Keratinocyte (primary cell): ENCODE measurements around the gene TCF19. TPM values are rescaled to one million over a fixed set of nuclear protein-coding genes. Genes with fewer than 3 reads are reported as not detected.

Source experiments
- DNase-seq: peaks from one replicate; pipeline ENCODE4 v3.0.0-alpha.2; 2011; ENCODE audit warnings: low read depth, missing footprints, low spot score
- FAIRE-seq: peaks from 2 replicates; lab custom pipeline; 2011; peaks lifted over from hg19 to GRCh38; lab: Jason Lieb, UNC
- H2AFZ ChIP-seq: 2 replicates; pipeline ENCODE4 v1.6.0; 2012; ENCODE audit warnings: low read length, control low read depth, inconsistent platforms; ENCODE audit not compliant: control insufficient read depth
- H3K27ac ChIP-seq: 2 replicates; pipeline ENCODE4 v1.5.1; 2011; ENCODE audit warnings: low read length; ENCODE audit not compliant: control insufficient read depth, insufficient read depth
- H3K27me3 ChIP-seq: 3 replicates; pipeline ENCODE4 v1.6.0; 2011; ENCODE audit warnings: low read length; ENCODE audit not compliant: control insufficient read depth, insufficient read depth; ENCODE audit errors: extremely low read depth
- H3K36me3 ChIP-seq, 2 experiments: 2 replicates in 1 of 2; 3 replicates in 1 of 2; pipeline ENCODE4 v1.5.1; 2011; ENCODE audit warnings: low read length in 2 of 2, mild to moderate bottlenecking in 1 of 2; ENCODE audit not compliant: control insufficient read depth in 2 of 2, insufficient read depth in 2 of 2; ENCODE audit errors: extremely low read depth in 1 of 2
- H3K4me1 ChIP-seq: 3 replicates; pipeline ENCODE4 v1.5.1; 2011; ENCODE audit warnings: low read length; ENCODE audit not compliant: control insufficient read depth, insufficient read depth; ENCODE audit errors: extremely low read depth
- H3K4me2 ChIP-seq: 3 replicates; pipeline ENCODE4 v1.6.0; 2011; ENCODE audit warnings: low read depth, low read length; ENCODE audit not compliant: control insufficient read depth, insufficient read depth; ENCODE audit errors: extremely low read depth
- H3K4me3 ChIP-seq, 3 experiments: fragments of 200-600 bp in 1 of 3; sonication (generic) in 1 of 3; 2 replicates in 2 of 3; 3 replicates in 1 of 3; pipeline ENCODE4 v1.5.1; 2011 to 2016; ENCODE audit warnings: low read length in 3 of 3, mild to moderate bottlenecking in 3 of 3, control low read depth in 2 of 3, inconsistent platforms in 1 of 3, low read depth in 1 of 3, mixed read lengths in 1 of 3, mixed run types in 1 of 3, moderate library complexity in 1 of 3; ENCODE audit not compliant: control insufficient read depth in 2 of 3, insufficient read depth in 2 of 3; ENCODE audit errors: extremely low read depth in 1 of 3
- H3K79me2 ChIP-seq: 2 replicates; pipeline ENCODE4 v1.6.0; 2012; ENCODE audit warnings: low read length; ENCODE audit not compliant: control insufficient read depth, insufficient read depth
- H3K9ac ChIP-seq: 3 replicates; pipeline ENCODE4 v1.6.0; 2011; ENCODE audit warnings: low read length; ENCODE audit not compliant: control insufficient read depth, insufficient read depth; ENCODE audit errors: extremely low read depth
- H3K9me1 ChIP-seq: 3 replicates; pipeline ENCODE4 v1.6.0; 2011; ENCODE audit warnings: low read length; ENCODE audit not compliant: control insufficient read depth, insufficient read depth; ENCODE audit errors: extremely low read depth
- H3K9me3 ChIP-seq: 2 replicates; pipeline ENCODE4 v1.5.1; 2012; ENCODE audit warnings: low read depth, low read length; ENCODE audit not compliant: control insufficient read depth
- H4K20me1 ChIP-seq: 3 replicates; pipeline ENCODE4 v1.6.0; 2011; ENCODE audit warnings: low read length; ENCODE audit not compliant: control insufficient read depth, insufficient read depth; ENCODE audit errors: extremely low read depth
- EZH2 ChIP-seq: IDR thresholded peaks from one replicate; pipeline ENCODE4 v1.6.1; 2012; ENCODE audit warnings: inconsistent platforms, mild to moderate bottlenecking, low read length, moderate library complexity
- dilution Hi-C: fragments of 300-500 bp; cut with MboI; formaldehyde crosslinking; loops from one replicate; pipeline ENCODE4 v1.7.0; 2020; ENCODE audit warnings: low sequenced_read_pairs; ENCODE audit not compliant: extremely low pct_ligation_motif_present
- polyA plus RNA-seq, 5 experiments: library from polyadenylated mRNA; depleted of rRNA in 3 of 5; stranded (reverse) in 3 of 5; stranded (forward) in 1 of 5; unstranded in 1 of 5; fragments of >200 nt; gene quantifications; 1 replicate in 1 of 5; 2 replicates in 3 of 5; 3 replicates in 1 of 5; pipeline versions ENCODE4 v1.2.1 to v1.2.3, GENCODE V29; 2011 to 2012; ENCODE audit warnings: missing spikeins in 2 of 5, low read depth in 1 of 5, low replicate concordance in 1 of 5
- TF ChIP-seq, protein P1 (sequence below), 3 experiments: IDR thresholded peaks in 1 of 3; conservative IDR thresholded peaks in 1 of 3; optimal IDR thresholded peaks in 1 of 3; 2 replicates in 2 of 3; 3 replicates in 1 of 3; pipeline versions ENCODE3 to v1.5.1; 2011; ENCODE audit warnings: low read length in 3 of 3, mild to moderate bottlenecking in 3 of 3, moderate library complexity in 2 of 3, control low read depth in 1 of 3, inconsistent platforms in 1 of 3; ENCODE audit not compliant: insufficient read depth in 2 of 3; ENCODE audit errors: extremely low read depth in 1 of 3

TCF19 gene
- polyA plus RNA-seq, 1 donor (not counting 4 experiments of a cell fraction or from before 2014, with no cell fraction given) = 7.4 TPM

DNA sequence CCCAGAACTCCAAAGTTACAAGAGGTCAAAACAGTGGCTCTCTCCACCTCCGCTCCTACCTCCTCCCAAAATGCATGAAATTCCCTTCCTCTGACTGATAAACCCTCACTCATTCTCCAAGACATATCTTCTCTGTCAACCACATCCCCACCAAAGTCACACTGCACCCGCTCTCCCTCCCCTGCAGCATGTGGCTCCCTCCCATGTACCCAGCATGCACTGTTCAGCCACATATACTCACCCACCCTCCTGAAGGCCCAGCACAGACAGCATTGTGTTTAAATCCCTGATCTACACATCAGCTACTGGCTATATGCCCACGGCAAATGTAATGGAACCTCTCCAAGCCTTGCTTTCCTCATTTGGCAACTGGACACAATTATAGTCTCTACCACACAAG, 17.6 kb downstream of the TCF19 start:
- no peak for DNase-seq
- H3K9ac ChIP-seq = no peak overlapping the region
- H3K36me3 ChIP-seq = no peaks in the 10 kb centered on the region

GRCh38 chr6:31178143-31179041, 20.0 kb downstream of the TCF19 start:
- Histone ChIP-seq H3K27me3 (no peaks in the 10 kb centered on the region), H4K20me1 (no peaks in the 10 kb centered on the region), H3K4me3 (no peak overlapping the region), H3K36me3 (no peaks in the 10 kb centered on the region), H3K9me1 (no peaks in the 10 kb centered on the region), H3K4me1 (peaks cover 17% of the 10 kb centered on the region), H3K9ac (no peak overlapping the region), H3K9me3 (no peaks in the 10 kb centered on the region), H2AFZ (no peak overlapping the region), H3K4me2 (peak overlapping the region; percentile 28), H3K27ac (no peak overlapping the region), H3K79me2 (peaks cover 3% of the 10 kb centered on the region)
- DNase-seq (no peak), FAIRE-seq (peak; percentile 39)
- TF ChIP-seq, protein P1, sequence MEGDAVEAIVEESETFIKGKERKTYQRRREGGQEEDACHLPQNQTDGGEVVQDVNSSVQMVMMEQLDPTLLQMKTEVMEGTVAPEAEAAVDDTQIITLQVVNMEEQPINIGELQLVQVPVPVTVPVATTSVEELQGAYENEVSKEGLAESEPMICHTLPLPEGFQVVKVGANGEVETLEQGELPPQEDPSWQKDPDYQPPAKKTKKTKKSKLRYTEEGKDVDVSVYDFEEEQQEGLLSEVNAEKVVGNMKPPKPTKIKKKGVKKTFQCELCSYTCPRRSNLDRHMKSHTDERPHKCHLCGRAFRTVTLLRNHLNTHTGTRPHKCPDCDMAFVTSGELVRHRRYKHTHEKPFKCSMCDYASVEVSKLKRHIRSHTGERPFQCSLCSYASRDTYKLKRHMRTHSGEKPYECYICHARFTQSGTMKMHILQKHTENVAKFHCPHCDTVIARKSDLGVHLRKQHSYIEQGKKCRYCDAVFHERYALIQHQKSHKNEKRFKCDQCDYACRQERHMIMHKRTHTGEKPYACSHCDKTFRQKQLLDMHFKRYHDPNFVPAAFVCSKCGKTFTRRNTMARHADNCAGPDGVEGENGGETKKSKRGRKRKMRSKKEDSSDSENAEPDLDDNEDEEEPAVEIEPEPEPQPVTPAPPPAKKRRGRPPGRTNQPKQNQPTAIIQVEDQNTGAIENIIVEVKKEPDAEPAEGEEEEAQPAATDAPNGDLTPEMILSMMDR (optimal IDR thresholded peaks at IDR 0.05 in 1 of 3, IDR thresholded peaks at IDR 0.05 in 1 of 3, conservative IDR thresholded peaks at IDR 0.05 in 1 of 3; ENCODE audit: extremely low read depth in 1 of 3, insufficient read depth in 2 of 3, low read length in 3 of 3) = no peak
- no peak for TF ChIP-seq EZH2
- dilution Hi-C loops = no loop called here

More for the DNA sequence above, 17.6 kb downstream of the TCF19 start:
- Histone ChIP-seq H3K27ac (no peak overlapping the region), H3K4me2 (no peak overlapping the region), H3K9me1 (no peaks in the 10 kb centered on the region), H3K4me1 (peaks cover 17% of the 10 kb centered on the region), H2AFZ (no peak overlapping the region), H4K20me1 (no peaks in the 10 kb centered on the region), H3K79me2 (no peaks in the 10 kb centered on the region), H3K27me3 (no peaks in the 10 kb centered on the region), H3K9me3 (no peaks in the 10 kb centered on the region), H3K4me3 (no peak overlapping the region)
- dilution Hi-C loops = no loop called here
- TF ChIP-seq, protein P1 (optimal IDR thresholded peaks at IDR 0.05 in 1 of 3, IDR thresholded peaks at IDR 0.05 in 1 of 3, conservative IDR thresholded peaks at IDR 0.05 in 1 of 3; ENCODE audit: extremely low read depth in 1 of 3, insufficient read depth in 2 of 3, low read length in 3 of 3) = no peak
- no peak for TF ChIP-seq EZH2
- peak; percentile 39 for FAIRE-seq
